ENCODE data around the gene HLA-DRA. TPM values are rescaled to one million over a fixed set of nuclear protein-coding genes. Genes with fewer than 3 reads are reported as not detected.

HLA-DRA gene
- total RNA-seq, 2 experiments from 2014 or later = 58.8 to 73.7 TPM

DNA sequence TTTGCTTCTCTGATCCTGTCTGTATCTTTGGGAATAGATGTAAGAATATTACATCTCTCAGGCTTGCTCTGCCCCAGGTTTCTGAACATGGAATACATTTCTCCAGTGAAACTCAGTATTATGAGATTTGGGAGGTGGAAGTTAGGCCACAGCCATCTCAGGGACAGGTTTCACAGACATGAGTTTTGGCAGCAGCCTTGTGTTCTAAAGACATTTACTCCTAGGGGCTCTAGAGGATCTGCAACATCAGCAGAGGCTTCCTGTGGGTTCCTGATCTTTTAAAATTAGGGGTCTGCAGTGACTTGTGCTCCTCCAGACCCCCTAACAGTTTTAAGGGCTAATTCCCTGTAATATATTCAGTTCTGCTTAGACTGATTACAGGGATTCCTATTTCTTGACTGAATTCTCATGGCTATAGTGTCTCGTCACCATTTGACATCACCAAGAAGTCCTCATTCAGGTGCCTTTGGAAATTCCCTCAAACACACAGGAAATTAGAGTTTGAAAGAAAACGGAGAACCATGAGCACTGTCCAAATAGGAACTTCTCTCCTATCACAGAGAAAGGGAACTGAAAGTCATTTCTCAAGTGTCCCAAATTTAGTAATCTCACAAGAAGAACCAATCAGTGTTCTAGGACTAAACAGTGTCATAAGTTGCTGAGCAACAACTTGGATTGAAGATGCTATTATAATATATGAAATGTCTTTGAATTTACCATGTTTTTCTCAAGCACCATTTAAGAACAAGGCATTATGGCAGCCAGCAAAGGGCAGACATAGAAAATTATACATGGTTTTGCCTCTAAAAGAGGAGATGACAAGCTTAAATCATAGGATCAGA is 2.5 kb upstream of the HLA-DRA start:
- Mint-ChIP-seq H3K27me3 (peaks cover 27% of the 10 kb centered on the region), H3K36me3 (ENCODE audit: low read depth) (peaks cover 2% of the 10 kb centered on the region), H3K27ac (no peak overlapping the region), H3K9me3 (no peaks in the 10 kb centered on the region), H3K4me3 (no peak overlapping the region), H3K4me1 (peaks cover 15% of the 10 kb centered on the region)
- no peak for DNase-seq
- ChIA-PET CTCF (no interaction called here), POLR2A (no interaction called here)

DNA sequence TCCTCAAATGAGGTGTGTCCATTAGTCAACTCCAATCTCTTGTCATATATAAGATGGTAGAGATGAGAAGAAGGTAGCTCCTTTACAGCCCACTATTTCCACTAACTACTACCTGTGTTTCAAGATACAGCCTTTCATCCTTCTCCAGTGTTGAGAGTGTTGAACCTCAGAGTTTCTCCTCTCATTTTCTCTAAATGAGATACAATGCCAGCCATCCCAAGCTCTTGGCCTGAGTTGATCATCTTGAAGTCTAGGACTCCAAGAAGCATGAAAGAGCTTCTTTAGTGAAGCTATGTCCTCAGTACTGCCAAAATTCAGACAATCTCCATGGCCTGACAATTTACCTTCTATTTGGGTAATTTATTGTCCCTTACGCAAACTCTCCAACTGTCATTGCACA is 548 bp upstream of the HLA-DRA start:
- Mint-ChIP-seq H3K4me3 (no peak overlapping the region), H3K36me3 (ENCODE audit: low read depth) (peaks cover 4% of the 10 kb centered on the region), H3K27ac (no peak overlapping the region), H3K4me1 (peaks cover 16% of the 10 kb centered on the region), H3K9me3 (no peaks in the 10 kb centered on the region), H3K27me3 (peaks cover 12% of the 10 kb centered on the region)
- POLR2A ChIA-PET = no interaction called here
- DNase-seq = no peak
- CTCF ChIA-PET = interaction anchor here (0.8 to 1.3 kb wide), 5 partner anchors 11 to 261 kb away, joined by 3 to 4 read pairs (median 3); no protein-coding TSS in a partner anchor

DNA sequence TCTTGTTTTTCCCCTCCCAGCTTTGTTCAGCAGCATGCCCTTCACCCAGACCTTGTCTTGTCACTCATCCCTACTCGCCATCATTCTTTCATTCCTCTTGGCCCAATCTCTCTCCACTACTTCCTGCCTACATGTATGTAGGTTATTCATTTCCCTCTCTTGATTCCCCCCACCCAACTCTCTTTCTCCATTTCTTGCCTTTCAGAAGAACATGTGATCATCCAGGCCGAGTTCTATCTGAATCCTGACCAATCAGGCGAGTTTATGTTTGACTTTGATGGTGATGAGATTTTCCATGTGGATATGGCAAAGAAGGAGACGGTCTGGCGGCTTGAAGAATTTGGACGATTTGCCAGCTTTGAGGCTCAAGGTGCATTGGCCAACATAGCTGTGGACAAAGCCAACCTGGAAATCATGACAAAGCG is 2.6 kb downstream of the HLA-DRA start:
- peaks cover 16% of the 10 kb centered on the region for H3K4me1 Mint-ChIP-seq
- no peak for DNase-seq
- ChIA-PET CTCF (no interaction called here), POLR2A (no interaction called here)
- H3K4me3 Mint-ChIP-seq = no peak overlapping the region
- H3K27ac Mint-ChIP-seq = no peak overlapping the region
- peaks cover 4% of the 10 kb centered on the region for H3K36me3 Mint-ChIP-seq (ENCODE audit: low read depth)
- peaks cover 13% of the 10 kb centered on the region for H3K27me3 Mint-ChIP-seq
- H3K9me3 Mint-ChIP-seq = no peaks in the 10 kb centered on the region

DNA sequence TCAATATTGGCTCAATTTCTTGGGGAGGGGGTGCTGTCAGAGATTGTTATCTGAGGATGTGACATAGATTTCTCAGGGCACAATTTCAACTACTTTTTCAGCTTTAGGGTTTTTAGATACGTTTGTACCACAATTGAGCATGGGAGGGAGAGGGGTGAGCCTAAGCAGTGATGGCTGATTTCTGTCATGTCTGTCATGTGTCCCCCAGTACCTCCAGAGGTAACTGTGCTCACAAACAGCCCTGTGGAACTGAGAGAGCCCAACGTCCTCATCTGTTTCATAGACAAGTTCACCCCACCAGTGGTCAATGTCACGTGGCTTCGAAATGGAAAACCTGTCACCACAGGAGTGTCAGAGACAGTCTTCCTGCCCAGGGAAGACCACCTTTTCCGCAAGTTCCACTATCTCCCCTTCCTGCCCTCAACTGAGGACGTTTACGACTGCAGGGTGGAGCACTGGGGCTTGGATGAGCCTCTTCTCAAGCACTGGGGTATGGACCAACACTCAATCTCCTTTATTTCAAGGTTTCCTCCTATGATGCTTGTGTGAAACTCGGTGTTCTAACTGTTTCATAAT is 3.4 kb downstream of the HLA-DRA start:
- Mint-ChIP-seq H3K36me3 (ENCODE audit: low read depth) (peaks cover 4% of the 10 kb centered on the region), H3K4me3 (no peak overlapping the region), H3K9me3 (no peaks in the 10 kb centered on the region), H3K4me1 (peaks cover 16% of the 10 kb centered on the region), H3K27me3 (peaks cover 16% of the 10 kb centered on the region), H3K27ac (no peak overlapping the region)
- CTCF ChIA-PET = no interaction called here
- no peak for DNase-seq
- POLR2A ChIA-PET = no interaction called here

DNA sequence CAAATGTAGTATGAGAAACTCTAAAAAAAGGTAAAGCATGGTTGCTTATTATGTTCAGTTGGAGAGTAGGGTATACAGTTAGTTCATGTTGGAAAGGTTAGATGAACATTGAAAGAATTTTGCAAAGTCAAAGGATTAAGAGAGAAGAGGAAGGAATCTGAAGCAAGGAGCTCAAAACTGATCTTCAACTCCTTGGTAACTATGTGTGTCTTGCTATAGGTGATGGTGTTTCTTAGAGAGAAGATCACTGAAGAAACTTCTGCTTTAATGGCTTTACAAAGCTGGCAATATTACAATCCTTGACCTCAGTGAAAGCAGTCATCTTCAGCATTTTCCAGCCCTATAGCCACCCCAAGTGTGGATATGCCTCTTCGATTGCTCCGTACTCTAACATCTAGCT is 4.7 kb downstream of the HLA-DRA start:
- Mint-ChIP-seq H3K36me3 (ENCODE audit: low read depth) (peaks cover 4% of the 10 kb centered on the region), H3K9me3 (no peaks in the 10 kb centered on the region), H3K4me1 (peaks cover 14% of the 10 kb centered on the region), H3K27me3 (peaks cover 21% of the 10 kb centered on the region), H3K4me3 (no peak overlapping the region), H3K27ac (no peak overlapping the region)
- POLR2A ChIA-PET = no interaction called here
- CTCF ChIA-PET = no interaction called here
- no peak for DNase-seq

DNA sequence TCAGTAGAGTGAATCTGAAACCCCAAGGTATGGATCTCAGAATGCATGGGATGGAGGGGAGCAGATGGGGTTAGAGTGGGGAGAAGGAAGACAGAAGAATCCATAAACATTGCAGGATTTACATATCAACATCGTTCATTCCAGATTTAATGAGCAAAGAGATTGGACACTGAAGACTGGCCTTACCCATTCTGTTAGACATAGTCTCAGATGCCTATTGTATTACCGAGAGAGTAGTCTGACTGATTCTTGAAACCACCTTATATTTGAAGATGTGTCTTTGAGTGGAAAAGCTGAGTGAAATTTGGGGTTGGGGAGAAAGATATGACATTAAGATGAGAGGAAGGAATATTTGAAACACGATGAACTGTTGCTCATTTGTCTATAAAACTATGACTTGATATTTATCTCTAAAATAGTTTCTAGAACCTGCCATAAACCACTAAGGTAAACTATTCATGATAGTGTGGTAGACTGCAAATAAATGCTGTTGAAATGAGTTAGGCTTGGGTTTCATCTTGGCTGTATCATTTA is 5.7 kb downstream of the HLA-DRA start:
- POLR2A ChIA-PET = no interaction called here
- Mint-ChIP-seq H3K4me3 (no peak overlapping the region), H3K27me3 (peaks cover 28% of the 10 kb centered on the region), H3K27ac (no peak overlapping the region), H3K4me1 (peaks cover 7% of the 10 kb centered on the region), H3K9me3 (no peaks in the 10 kb centered on the region), H3K36me3 (ENCODE audit: low read depth) (peaks cover 4% of the 10 kb centered on the region)
- CTCF ChIA-PET = interaction anchor here (1.0 kb wide), 1 partner anchor 15 kb away, joined by 4 read pairs; no protein-coding TSS in a partner anchor
- DNase-seq = no peak

DNA sequence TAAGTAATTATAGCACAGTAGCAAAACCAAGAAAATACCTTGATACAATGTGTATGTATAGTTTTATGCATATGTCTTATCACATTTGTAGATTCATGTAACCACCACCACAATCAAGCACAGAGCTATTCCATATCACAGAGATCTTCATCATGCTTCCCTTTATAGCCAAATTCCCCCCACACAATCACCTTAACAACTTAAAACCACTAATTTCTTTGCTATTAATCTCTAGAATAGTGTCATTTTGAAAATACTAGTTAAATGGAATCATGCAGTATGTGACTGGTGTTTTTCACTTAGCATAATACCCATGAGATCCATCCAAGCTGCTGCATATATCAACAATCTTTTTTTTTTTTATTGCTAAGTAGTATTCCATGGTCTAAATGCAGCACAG is 8.2 kb downstream of the HLA-DRA start:
- H3K9me3 Mint-ChIP-seq = peaks cover 6% of the 10 kb centered on the region
- H3K36me3 Mint-ChIP-seq (ENCODE audit: low read depth) = no peaks in the 10 kb centered on the region
- no peak overlapping the region for H3K27ac Mint-ChIP-seq
- no peak overlapping the region for H3K4me3 Mint-ChIP-seq
- peaks cover 44% of the 10 kb centered on the region for H3K27me3 Mint-ChIP-seq
- ChIA-PET POLR2A (no interaction called here), CTCF (interaction anchor here (0.6 kb wide), 1 partner anchor 345 kb away, joined by 6 read pairs; no protein-coding TSS in a partner anchor)
- no peaks in the 10 kb centered on the region for H3K4me1 Mint-ChIP-seq
- DNase-seq = no peak

DNA sequence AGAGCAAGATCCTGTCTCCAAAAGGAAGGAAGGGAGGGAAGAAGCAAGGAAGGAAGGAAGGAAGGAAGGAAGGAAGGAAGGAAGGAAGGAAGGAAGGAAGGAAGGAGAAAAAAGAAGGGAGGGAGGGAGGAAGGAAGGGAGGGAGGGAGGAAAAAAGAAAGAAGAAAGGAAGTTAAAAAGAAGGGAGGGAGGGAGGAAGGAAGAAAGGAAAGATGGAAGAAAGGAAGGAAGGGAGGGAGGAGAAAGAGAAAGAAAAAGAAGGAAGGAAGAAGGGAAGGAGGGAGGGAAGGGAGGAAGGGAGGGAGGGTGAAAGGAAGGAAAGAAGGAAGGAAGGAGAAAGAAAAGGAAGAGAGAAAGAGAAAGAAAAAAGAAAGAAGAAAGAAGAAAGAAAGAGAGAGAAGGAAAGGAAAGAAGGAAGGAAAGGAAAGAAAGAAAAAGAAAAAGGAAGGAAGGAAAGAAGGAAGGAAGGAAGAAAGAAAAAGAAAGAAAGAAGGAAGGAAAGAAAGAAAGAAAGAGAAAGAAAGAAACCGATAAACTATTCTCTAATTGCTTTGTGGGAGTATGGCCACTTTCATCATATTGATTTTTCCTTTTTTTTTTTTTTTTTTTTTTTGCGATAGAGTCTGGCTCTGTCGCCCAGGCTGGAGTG is 9.5 kb downstream of the HLA-DRA start:
- Mint-ChIP-seq H3K4me1 (no peaks in the 10 kb centered on the region), H3K27me3 (peaks cover 44% of the 10 kb centered on the region), H3K27ac (no peak overlapping the region), H3K9me3 (peaks cover 6% of the 10 kb centered on the region), H3K4me3 (no peak overlapping the region), H3K36me3 (ENCODE audit: low read depth) (no peaks in the 10 kb centered on the region)
- DNase-seq = no peak
- POLR2A ChIA-PET = no interaction called here
- CTCF ChIA-PET = no interaction called here

DNA sequence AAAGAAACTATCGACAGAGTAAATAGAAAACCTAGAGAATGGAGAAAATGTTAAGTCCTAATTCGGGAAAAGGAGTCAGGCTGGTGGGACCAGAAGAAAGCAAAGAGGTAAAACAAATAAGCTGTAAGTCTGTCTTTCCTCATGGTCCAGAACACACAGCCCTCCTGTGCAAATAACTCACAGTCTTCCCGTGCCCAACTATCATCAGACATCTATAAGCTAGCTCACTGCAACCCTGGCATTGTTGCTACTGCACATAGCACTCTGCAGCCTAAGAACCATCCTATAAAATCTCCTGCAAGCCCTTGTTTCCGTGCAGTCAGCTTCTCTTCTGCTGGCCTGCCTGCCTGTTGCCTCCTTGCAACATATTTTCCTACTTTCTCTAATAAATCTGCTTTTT is 17.4 kb downstream of the HLA-DRA start:
- H3K4me3 Mint-ChIP-seq = no peak overlapping the region
- no peak for DNase-seq
- H3K4me1 Mint-ChIP-seq = no peaks in the 10 kb centered on the region
- POLR2A ChIA-PET = no interaction called here
- H3K9me3 Mint-ChIP-seq = peaks cover 8% of the 10 kb centered on the region
- H3K27me3 Mint-ChIP-seq = peaks cover 47% of the 10 kb centered on the region
- no peaks in the 10 kb centered on the region for H3K36me3 Mint-ChIP-seq (ENCODE audit: low read depth)
- CTCF ChIA-PET = interaction anchor here (1.1 to 1.2 kb wide), 2 partner anchors 18 to 24 kb away, joined by 3 to 4 read pairs; no protein-coding TSS in a partner anchor
- no peak overlapping the region for H3K27ac Mint-ChIP-seq

DNA sequence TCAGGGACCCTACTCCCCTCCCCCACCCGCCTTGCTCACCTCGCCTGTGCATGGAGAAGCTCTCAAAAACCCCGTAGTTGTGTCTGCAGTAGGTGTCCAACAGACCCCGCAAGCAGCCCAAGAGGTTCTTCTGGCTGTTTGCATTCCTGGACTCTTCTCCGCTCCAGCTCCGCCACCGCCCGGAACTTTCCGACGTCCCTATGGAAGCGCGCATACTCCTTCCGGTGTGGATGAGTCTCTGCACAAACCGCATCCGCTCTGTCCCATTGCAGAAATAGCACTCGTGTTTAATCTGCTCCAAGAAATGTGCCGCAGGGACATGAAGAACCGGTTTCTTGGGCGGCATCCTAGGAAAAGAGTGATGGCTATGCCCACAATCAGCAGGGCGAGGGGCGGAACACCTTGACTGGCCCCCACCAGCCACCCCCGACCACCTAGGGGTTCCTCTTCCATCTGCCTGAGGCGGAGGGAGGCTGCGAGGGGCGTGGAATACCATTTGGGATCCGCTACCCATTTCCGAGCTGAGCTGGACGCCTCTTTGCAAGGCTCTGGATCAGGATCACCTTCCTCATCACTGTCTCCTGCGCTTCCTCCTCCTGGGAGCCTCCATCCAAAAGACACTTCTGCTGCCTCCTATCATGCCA is 20.2 kb downstream of the HLA-DRA start:
- Mint-ChIP-seq H3K27me3 (peaks cover 51% of the 10 kb centered on the region), H3K4me1 (peaks cover 1% of the 10 kb centered on the region), H3K4me3 (no peak overlapping the region), H3K9me3 (peaks cover 2% of the 10 kb centered on the region), H3K36me3 (ENCODE audit: low read depth) (no peaks in the 10 kb centered on the region), H3K27ac (no peak overlapping the region)
- CTCF ChIA-PET = interaction anchor here (0.6 to 0.7 kb wide), 2 partner anchors 14 to 36 kb away, joined by 3 to 4 read pairs; no protein-coding TSS in a partner anchor
- no peak for DNase-seq
- POLR2A ChIA-PET = no interaction called here

DNA sequence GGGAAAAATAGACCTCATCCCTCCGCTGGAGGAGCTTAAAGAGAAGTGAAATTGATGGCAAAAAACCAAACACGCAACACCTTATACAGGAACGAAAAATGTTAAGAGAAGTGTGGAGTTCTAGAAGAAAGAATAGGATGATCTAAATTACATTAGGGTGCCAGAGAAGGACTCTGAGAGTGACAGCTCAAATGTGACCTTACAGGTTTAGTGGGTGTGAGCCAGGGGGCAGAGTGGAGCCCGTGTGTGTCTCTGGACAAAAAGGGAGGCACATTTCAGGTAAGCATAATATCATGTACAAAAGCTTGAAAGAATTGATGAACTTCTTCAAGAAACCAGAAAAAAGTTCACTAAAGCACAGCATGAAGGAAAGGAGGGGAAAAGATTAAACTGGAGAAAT is 20.8 kb downstream of the HLA-DRA start:
- no peak for DNase-seq
- Mint-ChIP-seq H3K4me1 (peaks cover 1% of the 10 kb centered on the region), H3K36me3 (ENCODE audit: low read depth) (no peaks in the 10 kb centered on the region), H3K27ac (no peak overlapping the region), H3K9me3 (peaks cover 2% of the 10 kb centered on the region), H3K4me3 (no peak overlapping the region), H3K27me3 (peaks cover 51% of the 10 kb centered on the region)
- POLR2A ChIA-PET = no interaction called here
- CTCF ChIA-PET = interaction anchor here (0.6 to 0.7 kb wide), 3 partner anchors 11 to 36 kb away, joined by 3 to 4 read pairs (median 3); no protein-coding TSS in a partner anchor

DNA sequence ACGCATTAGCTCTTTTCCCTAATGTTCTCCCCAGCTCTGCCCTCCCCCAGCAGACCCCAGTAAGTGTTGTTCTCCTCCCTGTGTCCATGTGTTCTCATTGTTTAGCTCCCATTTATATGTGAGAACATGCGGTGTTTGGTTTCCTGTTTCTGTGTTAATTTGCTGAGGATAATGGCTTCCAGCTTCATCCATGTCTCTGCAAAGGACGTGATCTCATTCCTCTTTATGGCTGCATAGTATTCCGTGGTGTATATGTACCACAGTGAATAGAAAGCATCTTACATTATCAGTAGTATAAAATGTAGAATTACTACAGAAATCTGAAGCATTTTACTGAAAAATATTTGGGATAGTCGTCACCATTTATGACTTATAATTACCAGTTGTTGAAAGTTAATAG is 21.8 kb downstream of the HLA-DRA start:
- Mint-ChIP-seq H3K27ac (no peak overlapping the region), H3K36me3 (ENCODE audit: low read depth) (no peaks in the 10 kb centered on the region), H3K9me3 (peaks cover 6% of the 10 kb centered on the region), H3K4me3 (no peak overlapping the region), H3K4me1 (peaks cover 1% of the 10 kb centered on the region), H3K27me3 (peaks cover 46% of the 10 kb centered on the region)
- ChIA-PET CTCF (no interaction called here), POLR2A (no interaction called here)
- no peak for DNase-seq
